K562 (cell line): ENCODE measurements around the gene CYP24A1.

Experiments used
- MAZ ChIP-seq, 2 experiments: fragments of 450-650 bp in 1 of 2; sonication (generic) in 1 of 2; formaldehyde crosslinking; IDR thresholded peaks in 1 of 2; conservative IDR thresholded peaks in 1 of 2; 2 replicates each; pipeline versions ENCODE4 v1.4.0 to v1.5.0; 2020; ENCODE audit warnings: mild to moderate bottlenecking in 1 of 2, missing genetic modification reagents in 1 of 2
- MYC ChIP-seq, 2 experiments: fragments of 250-450 bp in 1 of 2; sonication (Bioruptor Pico) in 1 of 2; IDR thresholded peaks; 2 replicates each; pipeline versions ENCODE4 v1.5.1 to v1.6.1; 2012 to 2021; ENCODE audit warnings: low read depth in 2 of 2, borderline replicate concordance in 1 of 2, improper control_type of control experiment in 1 of 2, low read length in 1 of 2, mild to moderate bottlenecking in 1 of 2, moderate library complexity in 1 of 2
- RBM39 ChIP-seq: fragments of 200-400 bp; formaldehyde crosslinking; optimal IDR thresholded peaks from 2 replicates; pipeline ENCODE3; 2018; ENCODE audit warnings: low read depth, low read length
- TAL1 ChIP-seq: fragments of 450-650 bp; IDR thresholded peaks from 2 replicates; pipeline ENCODE4 v1.6.1; 2016; ENCODE audit warnings: mild to moderate bottlenecking
- TARDBP ChIP-seq: fragments of 450-650 bp; IDR thresholded peaks from 2 replicates; pipeline ENCODE4 v1.6.1; 2016
- ZBTB1 ChIP-seq: sonication (generic); formaldehyde crosslinking; IDR thresholded peaks from 2 replicates; pipeline ENCODE4 v1.8.1; 2023; ENCODE audit warnings: missing genetic modification reagents, low read depth, mild to moderate bottlenecking, borderline replicate concordance
- TF ChIP-seq, protein P1 (sequence below): conservative IDR thresholded peaks from 2 replicates; pipeline ENCODE4 v1.6.1; 2011; ENCODE audit warnings: low read depth, mild to moderate bottlenecking, low read length; ENCODE audit not compliant: control insufficient read depth
- TF ChIP-seq, protein P2 (sequence below), 3 experiments: IDR thresholded peaks in 2 of 3; conservative IDR thresholded peaks in 1 of 3; 2 replicates each; pipeline ENCODE4 v1.5.1; 2011 to 2012; ENCODE audit warnings: low read length in 3 of 3, mild to moderate bottlenecking in 3 of 3, control low read depth in 2 of 3, improper control_type of control experiment in 1 of 3, inconsistent platforms in 1 of 3, low read depth in 1 of 3, mixed read lengths in 1 of 3, moderate library complexity in 1 of 3; ENCODE audit not compliant: insufficient read depth in 2 of 3
- TF ChIP-seq, protein P3 (sequence below): sonication (generic); formaldehyde crosslinking; IDR thresholded peaks from 2 replicates; pipeline ENCODE4 v1.9.0; 2022; ENCODE audit warnings: mild to moderate bottlenecking, missing genetic modification reagents

DNA sequence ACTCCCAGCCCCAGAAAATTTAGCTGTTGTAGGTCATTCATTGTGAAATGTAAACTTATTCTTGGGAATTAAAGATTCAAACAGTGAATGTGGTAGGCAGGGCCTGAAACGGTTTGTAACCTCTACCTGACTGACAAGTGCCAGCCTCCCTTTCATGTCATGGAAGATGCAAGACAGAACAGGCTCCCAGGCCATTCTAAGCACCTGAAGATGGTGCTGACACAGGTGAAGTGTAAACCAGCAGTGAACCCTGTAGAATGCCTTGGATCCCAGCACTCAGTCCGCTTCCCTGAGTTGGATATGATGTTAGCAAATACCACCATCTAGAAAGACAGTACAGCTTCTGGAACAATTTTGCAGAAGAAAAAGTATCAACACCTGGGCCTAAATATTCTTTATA, 19.3 kb downstream of the CYP24A1 start:
- no peak for TF ChIP-seq TARDBP
- TF ChIP-seq, protein P1, sequence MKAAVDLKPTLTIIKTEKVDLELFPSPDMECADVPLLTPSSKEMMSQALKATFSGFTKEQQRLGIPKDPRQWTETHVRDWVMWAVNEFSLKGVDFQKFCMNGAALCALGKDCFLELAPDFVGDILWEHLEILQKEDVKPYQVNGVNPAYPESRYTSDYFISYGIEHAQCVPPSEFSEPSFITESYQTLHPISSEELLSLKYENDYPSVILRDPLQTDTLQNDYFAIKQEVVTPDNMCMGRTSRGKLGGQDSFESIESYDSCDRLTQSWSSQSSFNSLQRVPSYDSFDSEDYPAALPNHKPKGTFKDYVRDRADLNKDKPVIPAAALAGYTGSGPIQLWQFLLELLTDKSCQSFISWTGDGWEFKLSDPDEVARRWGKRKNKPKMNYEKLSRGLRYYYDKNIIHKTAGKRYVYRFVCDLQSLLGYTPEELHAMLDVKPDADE = no peak
- TF ChIP-seq, protein P2, sequence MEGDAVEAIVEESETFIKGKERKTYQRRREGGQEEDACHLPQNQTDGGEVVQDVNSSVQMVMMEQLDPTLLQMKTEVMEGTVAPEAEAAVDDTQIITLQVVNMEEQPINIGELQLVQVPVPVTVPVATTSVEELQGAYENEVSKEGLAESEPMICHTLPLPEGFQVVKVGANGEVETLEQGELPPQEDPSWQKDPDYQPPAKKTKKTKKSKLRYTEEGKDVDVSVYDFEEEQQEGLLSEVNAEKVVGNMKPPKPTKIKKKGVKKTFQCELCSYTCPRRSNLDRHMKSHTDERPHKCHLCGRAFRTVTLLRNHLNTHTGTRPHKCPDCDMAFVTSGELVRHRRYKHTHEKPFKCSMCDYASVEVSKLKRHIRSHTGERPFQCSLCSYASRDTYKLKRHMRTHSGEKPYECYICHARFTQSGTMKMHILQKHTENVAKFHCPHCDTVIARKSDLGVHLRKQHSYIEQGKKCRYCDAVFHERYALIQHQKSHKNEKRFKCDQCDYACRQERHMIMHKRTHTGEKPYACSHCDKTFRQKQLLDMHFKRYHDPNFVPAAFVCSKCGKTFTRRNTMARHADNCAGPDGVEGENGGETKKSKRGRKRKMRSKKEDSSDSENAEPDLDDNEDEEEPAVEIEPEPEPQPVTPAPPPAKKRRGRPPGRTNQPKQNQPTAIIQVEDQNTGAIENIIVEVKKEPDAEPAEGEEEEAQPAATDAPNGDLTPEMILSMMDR (IDR thresholded peaks at IDR 0.05 in 2 of 3, conservative IDR thresholded peaks at IDR 0.05 in 1 of 3; ENCODE audit: insufficient read depth in 2 of 3, low read depth in 1 of 3, low read length in 3 of 3) = no peak
- no peak for TF ChIP-seq ZBTB1 (CRISPR knock-in tag)
- no peak for TF ChIP-seq MAZ (CRISPR knock-in tag; conservative IDR thresholded peaks at IDR 0.05 in 1 of 2, IDR thresholded peaks at IDR 0.05 in 1 of 2)
- TF ChIP-seq RBM39 = no peak
- TF ChIP-seq, protein P3, sequence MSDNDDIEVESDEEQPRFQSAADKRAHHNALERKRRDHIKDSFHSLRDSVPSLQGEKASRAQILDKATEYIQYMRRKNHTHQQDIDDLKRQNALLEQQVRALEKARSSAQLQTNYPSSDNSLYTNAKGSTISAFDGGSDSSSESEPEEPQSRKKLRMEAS = no peak
- no peak for TF ChIP-seq MYC (IDR thresholded peaks at IDR 0.05; ENCODE audit: low read depth, low read length)
- no peak for TF ChIP-seq MYC (CRISPR knock-in tag; IDR thresholded peaks at IDR 0.05; ENCODE audit: borderline replicate concordance, low read depth)
- TF ChIP-seq TAL1 = no peak
